Left lung (tissue), 10 donors: ENCODE data around the gene STIM1. TPM values are rescaled to one million over a fixed set of nuclear protein-coding genes. Genes with fewer than 3 reads are reported as not detected.

Experiments
- ATAC-seq: fragments of 200-7000 bp; cut with Tn5 transposase; one replicate; pipeline ENCODE4 v1.9.1; 2020; ENCODE audit warnings: moderate library complexity
- DNase-seq, 4 donors: peaks; one replicate each; pipeline ENCODE4 v3.0.0-alpha.2; 2013 to 2020
- H3K27ac ChIP-seq, 2 donors: fragments of 200-600 bp; sonication (generic) in 1 of 2; one replicate each; pipeline versions ENCODE4 v1.5.0 to v1.8.0; 2020 to 2021
- H3K27me3 ChIP-seq, 2 donors: fragments of 200-600 bp; sonication (generic) in 1 of 2; one replicate each; pipeline versions ENCODE4 v1.5.0 to v1.8.0; 2020 to 2021
- H3K36me3 ChIP-seq, 2 donors: fragments of 200-600 bp; sonication (generic) in 1 of 2; one replicate each; pipeline versions ENCODE4 v1.5.0 to v1.8.0; 2020 to 2021
- H3K4me1 ChIP-seq, 2 donors: fragments of 200-600 bp; one replicate each; pipeline ENCODE4 v1.8.0; 2021
- H3K4me3 ChIP-seq, 2 donors: fragments of 200-600 bp; sonication (generic) in 1 of 2; one replicate each; pipeline versions ENCODE4 v1.5.0 to v1.8.0; 2020 to 2021; ENCODE audit warnings: mild to moderate bottlenecking in 1 of 2
- H3K9me3 ChIP-seq, 2 donors: fragments of 200-600 bp; sonication (generic) in 1 of 2; one replicate each; pipeline versions ENCODE4 v1.5.0 to v1.8.0; 2020 to 2021
- intact Hi-C, 2 donors: fragments of 100-400 bp; cut with DNase I; formaldehyde crosslinking; loops; one replicate each; pipeline versions ENCODE4 v1.11.2 to v1.14.2; 2022
- polyA plus RNA-seq, 6 donors: library from polyadenylated mRNA; unstranded; fragments of 120-200 nt; gene quantifications; one replicate each; pipeline ENCODE4 v1.2.1, GENCODE V29; 2013; ENCODE audit not compliant: insufficient read length in 6 of 6
- total RNA-seq, 2 donors: library from RNA; stranded (reverse); fragmentation: NEBNext Ultra II Directional; extraction: Animal tissue kit (Norgen Biotek cat#: 25700); gene quantifications; one replicate each; pipeline ENCODE4 v1.2.1, GENCODE V29; 2021
- TF ChIP-seq, protein P1 (sequence below), 2 donors: fragments of 200-600 bp; sonication (generic) in 1 of 2; IDR thresholded peaks; one replicate each; pipeline versions ENCODE4 v1.5.0 to v1.8.0; 2021; ENCODE audit warnings: antibody characterized with exemption in 2 of 2
- donor health status: DM: no; HTN: yes; CAD: no.
- donor health status: DM: no; HTN: no; CAD: no.

STIM1 gene
- total and polyA plus RNA-seq, 8 donors = 38.9 to 56.0 (median 49.8) TPM

DNA sequence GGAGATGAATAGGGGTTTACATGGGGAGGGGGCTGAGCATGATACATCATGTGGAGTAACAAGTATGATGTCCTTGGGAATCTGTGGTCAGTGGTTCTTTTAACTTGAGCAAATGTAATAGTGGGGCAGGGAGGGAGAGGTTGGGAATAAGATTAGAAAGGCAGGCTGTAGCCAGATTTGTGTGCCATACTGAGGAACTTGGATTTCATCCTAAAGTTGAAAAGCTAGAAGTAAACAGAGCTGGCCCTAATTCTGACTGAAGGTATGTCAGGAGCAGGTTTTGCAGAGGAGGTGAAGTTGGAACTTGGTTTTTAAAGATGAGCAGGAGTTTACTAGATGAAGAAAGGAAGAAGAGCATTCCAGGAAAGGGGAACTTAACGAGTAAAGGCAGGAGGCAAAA is 130.8 kb downstream of the STIM1 start:
- TF ChIP-seq, protein P1, sequence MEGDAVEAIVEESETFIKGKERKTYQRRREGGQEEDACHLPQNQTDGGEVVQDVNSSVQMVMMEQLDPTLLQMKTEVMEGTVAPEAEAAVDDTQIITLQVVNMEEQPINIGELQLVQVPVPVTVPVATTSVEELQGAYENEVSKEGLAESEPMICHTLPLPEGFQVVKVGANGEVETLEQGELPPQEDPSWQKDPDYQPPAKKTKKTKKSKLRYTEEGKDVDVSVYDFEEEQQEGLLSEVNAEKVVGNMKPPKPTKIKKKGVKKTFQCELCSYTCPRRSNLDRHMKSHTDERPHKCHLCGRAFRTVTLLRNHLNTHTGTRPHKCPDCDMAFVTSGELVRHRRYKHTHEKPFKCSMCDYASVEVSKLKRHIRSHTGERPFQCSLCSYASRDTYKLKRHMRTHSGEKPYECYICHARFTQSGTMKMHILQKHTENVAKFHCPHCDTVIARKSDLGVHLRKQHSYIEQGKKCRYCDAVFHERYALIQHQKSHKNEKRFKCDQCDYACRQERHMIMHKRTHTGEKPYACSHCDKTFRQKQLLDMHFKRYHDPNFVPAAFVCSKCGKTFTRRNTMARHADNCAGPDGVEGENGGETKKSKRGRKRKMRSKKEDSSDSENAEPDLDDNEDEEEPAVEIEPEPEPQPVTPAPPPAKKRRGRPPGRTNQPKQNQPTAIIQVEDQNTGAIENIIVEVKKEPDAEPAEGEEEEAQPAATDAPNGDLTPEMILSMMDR (IDR thresholded peaks at IDR 0.05) = no peak
- H3K27ac ChIP-seq = no peak overlapping the region
- DNase-seq (no peak), ATAC-seq (no peak)
- H3K27me3 ChIP-seq = no peaks in the 10 kb centered on the region
- H3K4me3 ChIP-seq = no peak overlapping the region
- H3K36me3 ChIP-seq = no peaks in the 10 kb centered on the region
- no peaks in the 10 kb centered on the region for H3K4me1 ChIP-seq
- intact Hi-C loops = no loop called here
- H3K9me3 ChIP-seq = no peaks in the 10 kb centered on the region

DNA sequence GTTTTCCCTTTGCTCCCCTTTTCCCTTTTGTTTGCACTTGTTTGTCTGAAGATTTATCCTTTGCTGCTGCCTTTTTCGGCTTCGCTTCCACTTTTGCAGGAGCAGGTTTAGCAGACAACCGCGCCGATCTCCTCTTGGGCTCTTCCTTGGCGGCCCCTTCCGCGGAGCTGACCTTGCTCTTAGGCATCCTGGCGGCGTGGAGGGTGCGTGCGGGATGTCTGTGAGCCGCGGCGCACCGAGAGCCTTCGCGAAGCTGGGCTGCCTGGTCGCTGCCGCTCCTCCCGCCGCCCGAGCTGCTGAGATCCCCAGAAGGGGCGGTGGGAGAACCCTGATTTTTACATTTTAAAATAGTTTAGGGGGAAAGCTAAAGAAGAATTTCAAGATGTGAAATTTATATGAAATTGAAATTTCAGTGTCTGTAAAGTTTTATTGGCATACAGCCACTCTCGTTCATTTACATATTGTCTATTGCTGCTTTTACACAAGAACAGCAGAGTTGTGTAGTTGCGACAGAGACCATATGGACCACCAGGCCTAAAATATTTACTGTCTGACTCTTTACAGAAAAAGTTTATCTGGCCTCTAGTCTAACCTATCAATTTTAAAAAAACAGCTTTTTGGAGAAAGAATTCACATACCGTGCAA is 133.9 kb downstream of the STIM1 start:
- no peaks in the 10 kb centered on the region for H3K4me1 ChIP-seq
- no peaks in the 10 kb centered on the region for H3K36me3 ChIP-seq
- H3K27me3 ChIP-seq = no peaks in the 10 kb centered on the region
- no peak overlapping the region for H3K27ac ChIP-seq
- peaks cover 0 to 13% of the 10 kb centered on the region in 2 donors for H3K9me3 ChIP-seq
- peak overlapping the region in 1 of 2 donors; percentile 2 for H3K4me3 ChIP-seq
- ATAC-seq (peak; percentile 19), DNase-seq (peak in 3 of 4 donors; percentile 30 to 69 (median 33))
- intact Hi-C loops = no loop called here
- TF ChIP-seq, protein P1 (IDR thresholded peaks at IDR 0.05) = no peak

DNA sequence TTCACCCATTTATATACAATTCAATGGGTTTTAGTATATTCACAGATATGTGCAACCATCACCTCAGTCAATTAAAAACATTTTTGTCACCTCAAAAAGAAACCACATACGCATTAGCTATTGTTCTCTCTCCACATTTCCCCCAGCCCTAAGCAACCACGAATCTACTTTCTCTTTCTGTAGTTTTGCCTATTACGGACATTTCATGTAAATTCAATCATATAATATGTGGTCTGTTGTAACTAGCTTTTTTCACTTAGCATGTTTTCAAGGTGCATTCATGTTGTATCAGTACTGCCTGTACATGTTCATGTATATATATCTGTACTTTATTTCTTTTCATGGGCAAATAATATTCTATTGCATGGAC is 134.4 kb downstream of the STIM1 start:
- intact Hi-C loops = no loop called here
- H3K36me3 ChIP-seq = no peaks in the 10 kb centered on the region
- DNase-seq (no peak), ATAC-seq (no peak)
- TF ChIP-seq, protein P1 (IDR thresholded peaks at IDR 0.05) = no peak
- no peaks in the 10 kb centered on the region for H3K4me1 ChIP-seq
- H3K27me3 ChIP-seq = no peaks in the 10 kb centered on the region
- no peak overlapping the region for H3K27ac ChIP-seq
- H3K4me3 ChIP-seq = no peak overlapping the region
- H3K9me3 ChIP-seq = peaks cover 0 to 18% of the 10 kb centered on the region in 2 donors

DNA sequence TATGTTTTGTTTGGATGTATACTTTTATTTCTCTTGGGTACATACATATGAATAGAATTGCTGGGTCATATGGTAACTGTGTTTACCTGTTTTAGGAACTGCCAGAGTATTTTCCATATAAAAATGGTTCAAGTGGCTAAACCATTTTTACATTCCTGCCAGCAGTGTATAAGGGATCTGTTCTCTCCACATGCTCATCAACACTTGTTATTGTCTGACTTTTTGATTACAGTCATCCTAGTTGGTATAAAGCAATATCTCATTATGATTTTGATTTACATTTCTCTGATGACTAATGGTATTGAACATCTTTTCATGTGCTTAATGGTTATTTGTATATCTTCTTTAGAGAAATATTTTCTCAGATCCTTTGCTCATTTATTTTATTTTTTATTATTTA is 134.9 kb downstream of the STIM1 start:
- DNase-seq (no peak), ATAC-seq (no peak)
- Histone ChIP-seq H3K27me3 (no peaks in the 10 kb centered on the region), H3K4me1 (no peaks in the 10 kb centered on the region), H3K9me3 (peaks cover 0 to 20% of the 10 kb centered on the region in 2 donors), H3K27ac (no peak overlapping the region), H3K4me3 (no peak overlapping the region), H3K36me3 (no peaks in the 10 kb centered on the region)
- intact Hi-C loops = no loop called here
- TF ChIP-seq, protein P1 (IDR thresholded peaks at IDR 0.05) = no peak

DNA sequence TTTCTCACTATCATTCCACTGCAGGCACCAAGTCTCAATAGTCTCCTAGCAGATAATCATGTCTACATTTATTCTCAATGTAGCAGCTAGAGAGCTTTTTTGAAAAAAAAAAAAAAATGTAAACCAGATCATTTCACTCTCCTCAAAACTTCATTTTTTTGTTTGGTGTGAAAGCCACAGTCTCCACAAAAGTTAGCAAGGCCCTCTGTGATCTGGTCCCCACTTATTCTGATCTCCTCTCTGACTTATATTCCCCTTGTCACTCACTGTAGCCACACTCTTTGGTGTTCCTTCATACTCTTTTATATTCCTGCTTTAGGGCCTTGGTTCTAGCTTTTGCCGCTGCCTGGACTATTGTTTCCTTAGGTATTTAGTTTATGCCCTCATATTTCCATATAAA is 137.5 kb downstream of the STIM1 start:
- intact Hi-C loops = no loop called here
- TF ChIP-seq, protein P1 (IDR thresholded peaks at IDR 0.05) = no peak
- Histone ChIP-seq H3K27ac (no peak overlapping the region), H3K4me3 (no peak overlapping the region), H3K4me1 (no peaks in the 10 kb centered on the region), H3K36me3 (no peaks in the 10 kb centered on the region), H3K27me3 (no peaks in the 10 kb centered on the region), H3K9me3 (peaks cover 0 to 20% of the 10 kb centered on the region in 2 donors)
- DNase-seq (no peak), ATAC-seq (no peak)
